ENCODE measurements around the gene UTS2. TPM values are rescaled to one million over a fixed set of nuclear protein-coding genes. Genes with fewer than 3 reads are reported as not detected.

UTS2 gene
- total and polyA plus RNA-seq, 3 experiments from 2014 or later, result 0.27 to 10.0 TPM; not detected in 1

DNA sequence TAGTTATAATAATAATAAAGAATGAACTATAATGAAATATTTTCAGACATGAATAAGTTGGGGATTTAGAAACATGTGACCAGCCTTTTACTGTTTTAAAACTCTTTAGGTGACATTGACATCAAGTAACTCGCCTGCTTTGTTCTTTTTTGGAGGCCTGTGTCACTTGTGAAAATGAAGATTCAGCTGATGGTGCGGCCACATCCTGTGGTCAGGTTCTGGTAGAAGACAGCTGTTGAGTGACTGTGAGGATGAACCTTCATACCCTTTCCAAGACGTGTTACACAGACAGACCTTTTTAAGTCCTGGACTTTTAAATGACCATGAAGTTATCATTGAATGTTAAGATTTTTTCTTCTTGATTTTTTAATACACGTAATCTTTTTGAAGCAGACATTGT lies 10.3 kb downstream of the UTS2 start:
- Histone ChIP-seq H3K4me1 (ENCODE audit: insufficient read depth, low read length) (no peaks in the 10 kb centered on the region), H3K27ac (ENCODE audit: low read depth, low read length) (no peak overlapping the region), H3K27me3 (ENCODE audit: insufficient read depth, low read length, poor library complexity, severe bottlenecking) (no peaks in the 10 kb centered on the region), H3K36me3 (ENCODE audit: insufficient read depth, low read length) (peaks cover 6% of the 10 kb centered on the region), H3K4me3 (ENCODE audit: low read length) (no peak overlapping the region), H3K9me3 (ENCODE audit: low read length) (no peaks in the 10 kb centered on the region)
- peaks cover 7 to 18% (median 15%) of the 10 kb centered on the region in 5 donors for H3K9me3 Mint-ChIP-seq
- H3K27me3 Mint-ChIP-seq, result no peaks in the 10 kb centered on the region
- POLR2A ChIA-PET, result no interaction called here
- peak overlapping the region in 1 of 8 donors; percentile 33 for H3K27ac Mint-ChIP-seq
- CTCF ChIA-PET, result no interaction called here
- peaks cover 4 to 16% (median 5%) of the 10 kb centered on the region in 3 donors for H3K4me1 Mint-ChIP-seq
- no peak for DNase-seq
- peaks cover 20 to 49% (median 35%) of the 10 kb centered on the region in 3 donors for H3K36me3 Mint-ChIP-seq
- H3K4me3 Mint-ChIP-seq, result no peak overlapping the region

DNA sequence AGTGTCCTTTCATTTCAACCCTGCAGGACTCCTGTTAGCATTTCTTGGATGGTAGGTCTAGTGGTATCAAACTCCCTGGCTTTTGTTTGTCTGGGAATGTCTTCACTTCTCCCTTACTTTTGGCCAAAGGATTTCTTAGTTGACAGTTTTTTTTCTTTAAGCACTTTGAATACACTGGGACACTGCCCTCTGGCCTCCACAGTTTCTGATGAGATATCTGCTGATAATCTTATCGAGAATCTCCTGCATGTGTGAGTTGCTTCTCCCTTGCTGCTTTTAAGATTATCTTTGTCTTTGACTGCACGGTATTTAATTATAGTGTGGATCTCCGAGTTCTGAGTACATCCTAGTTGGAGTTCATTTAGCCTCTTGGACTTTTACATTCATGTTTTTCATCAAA lies 13.3 kb downstream of the UTS2 start:
- Mint-ChIP-seq H3K27ac (no peak overlapping the region), H3K27me3 (no peaks in the 10 kb centered on the region), H3K9me3 (peaks cover 7 to 18% (median 15%) of the 10 kb centered on the region in 5 donors), H3K4me1 (peaks cover 4 to 16% (median 5%) of the 10 kb centered on the region in 3 donors), H3K4me3 (no peak overlapping the region), H3K36me3 (peaks cover 35 to 69% (median 55%) of the 10 kb centered on the region in 3 donors)
- ChIA-PET CTCF (no interaction called here), POLR2A (no interaction called here)
- no peaks in the 10 kb centered on the region for H3K27me3 ChIP-seq (ENCODE audit: insufficient read depth, low read length, poor library complexity, severe bottlenecking)
- no peak overlapping the region for H3K27ac ChIP-seq (ENCODE audit: low read depth, low read length)
- no peak overlapping the region for H3K4me3 ChIP-seq (ENCODE audit: low read length)
- peaks cover 6% of the 10 kb centered on the region for H3K36me3 ChIP-seq (ENCODE audit: insufficient read depth, low read length)
- H3K4me1 ChIP-seq (ENCODE audit: insufficient read depth, low read length), result no peaks in the 10 kb centered on the region
- no peak for DNase-seq
- H3K9me3 ChIP-seq (ENCODE audit: low read length), result no peaks in the 10 kb centered on the region

DNA sequence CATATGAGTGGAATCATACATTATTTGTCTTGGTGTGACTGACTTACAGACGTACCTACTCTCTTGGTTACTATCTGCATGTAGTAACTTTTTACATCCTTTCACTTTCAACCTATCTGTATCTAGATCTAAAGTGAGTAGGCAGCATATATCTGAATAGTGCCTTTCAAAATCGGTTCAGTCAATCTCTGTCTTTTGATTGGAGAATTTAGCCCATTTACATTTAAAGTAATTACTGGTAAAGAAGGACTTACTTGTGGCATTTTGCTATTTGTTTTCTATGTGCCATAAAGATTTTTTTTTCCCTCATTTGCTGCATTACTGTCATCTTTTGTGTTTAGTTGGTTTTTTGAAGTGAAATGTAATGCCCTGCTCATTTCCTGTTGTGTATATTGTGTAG lies 14.2 kb downstream of the UTS2 start:
- Mint-ChIP-seq H3K27ac (no peak overlapping the region), H3K27me3 (no peaks in the 10 kb centered on the region), H3K4me1 (peaks cover 4 to 16% (median 5%) of the 10 kb centered on the region in 3 donors), H3K36me3 (peaks cover 34 to 65% (median 55%) of the 10 kb centered on the region in 3 donors), H3K4me3 (no peak overlapping the region), H3K9me3 (peaks cover 7 to 18% (median 15%) of the 10 kb centered on the region in 5 donors)
- Histone ChIP-seq H3K9me3 (ENCODE audit: low read length) (no peaks in the 10 kb centered on the region), H3K27me3 (ENCODE audit: insufficient read depth, low read length, poor library complexity, severe bottlenecking) (no peaks in the 10 kb centered on the region), H3K27ac (ENCODE audit: low read depth, low read length) (no peak overlapping the region), H3K4me1 (ENCODE audit: insufficient read depth, low read length) (no peaks in the 10 kb centered on the region), H3K36me3 (ENCODE audit: insufficient read depth, low read length) (peaks cover 6% of the 10 kb centered on the region), H3K4me3 (ENCODE audit: low read length) (no peak overlapping the region)
- CTCF ChIA-PET, result no interaction called here
- POLR2A ChIA-PET, result no interaction called here
- no peak for DNase-seq

DNA sequence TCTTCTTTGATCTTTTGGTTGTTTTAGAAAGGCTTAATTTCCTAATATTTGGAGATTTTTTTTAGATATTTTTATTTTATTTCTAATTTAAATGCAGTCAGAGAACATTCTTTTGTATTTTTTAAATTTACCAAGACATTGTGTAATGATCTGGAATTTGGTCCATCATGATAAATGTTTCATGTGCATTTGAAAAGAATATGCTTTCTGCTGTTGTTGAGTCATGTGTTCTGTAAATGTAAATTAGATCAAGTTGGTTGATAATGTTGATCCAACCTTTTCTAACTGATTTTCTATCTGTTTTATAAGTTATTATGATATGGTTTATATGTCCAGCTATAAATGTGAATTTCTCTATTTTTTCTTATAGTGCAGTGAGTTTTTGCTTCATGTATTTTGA lies 19.8 kb downstream of the UTS2 start:
- Mint-ChIP-seq H3K4me1 (peaks cover 0 to 15% (median 12%) of the 10 kb centered on the region in 3 donors), H3K9me3 (peaks cover 0 to 2% (median 0%) of the 10 kb centered on the region in 5 donors), H3K27ac (no peak overlapping the region), H3K27me3 (no peaks in the 10 kb centered on the region), H3K36me3 (peaks cover 25 to 45% (median 25%) of the 10 kb centered on the region in 3 donors), H3K4me3 (no peak overlapping the region)
- Histone ChIP-seq H3K4me3 (ENCODE audit: low read length) (no peak overlapping the region), H3K9me3 (ENCODE audit: low read length) (no peaks in the 10 kb centered on the region), H3K27ac (ENCODE audit: low read depth, low read length) (no peak overlapping the region), H3K36me3 (ENCODE audit: insufficient read depth, low read length) (no peaks in the 10 kb centered on the region), H3K27me3 (ENCODE audit: insufficient read depth, low read length, poor library complexity, severe bottlenecking) (no peaks in the 10 kb centered on the region), H3K4me1 (ENCODE audit: insufficient read depth, low read length) (no peaks in the 10 kb centered on the region)
- no peak for DNase-seq
- CTCF ChIA-PET, result no interaction called here
- POLR2A ChIA-PET, result no interaction called here

DNA sequence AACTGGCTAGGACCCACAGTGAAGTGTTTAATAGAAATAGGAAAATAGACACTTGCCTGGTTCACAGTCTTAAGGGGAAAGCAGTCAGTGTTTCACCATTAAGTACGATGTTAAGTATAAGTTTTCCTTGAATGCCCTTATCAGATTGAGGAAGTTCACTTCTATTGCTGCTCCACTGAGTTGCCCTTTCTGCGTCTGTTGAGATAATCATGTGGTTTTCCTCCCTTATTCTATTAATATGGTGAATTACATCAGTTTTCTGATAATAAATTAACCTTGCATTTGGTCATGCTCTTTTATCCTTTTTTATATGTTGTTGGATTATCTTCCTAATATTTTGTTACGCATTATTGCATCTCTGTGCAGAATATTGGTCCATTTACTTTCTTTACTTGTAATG lies 21.4 kb downstream of the UTS2 start:
- H3K27me3 ChIP-seq (ENCODE audit: insufficient read depth, low read length, poor library complexity, severe bottlenecking), result no peaks in the 10 kb centered on the region
- CTCF ChIA-PET, result no interaction called here
- no peak overlapping the region for H3K4me3 Mint-ChIP-seq
- H3K36me3 Mint-ChIP-seq, result peaks cover 14 to 44% (median 17%) of the 10 kb centered on the region in 3 donors
- peaks cover 2 to 24% (median 15%) of the 10 kb centered on the region in 3 donors for H3K4me1 Mint-ChIP-seq
- no peak overlapping the region for H3K27ac ChIP-seq (ENCODE audit: low read depth, low read length)
- H3K9me3 ChIP-seq (ENCODE audit: low read length), result no peaks in the 10 kb centered on the region
- H3K27ac Mint-ChIP-seq, result peak overlapping the region in 1 of 8 donors; percentile 52
- no peaks in the 10 kb centered on the region for H3K27me3 Mint-ChIP-seq
- no peak for DNase-seq
- H3K36me3 ChIP-seq (ENCODE audit: insufficient read depth, low read length), result no peaks in the 10 kb centered on the region
- H3K4me3 ChIP-seq (ENCODE audit: low read length), result no peak overlapping the region
- H3K4me1 ChIP-seq (ENCODE audit: insufficient read depth, low read length), result no peaks in the 10 kb centered on the region
- no peaks in the 10 kb centered on the region for H3K9me3 Mint-ChIP-seq
- POLR2A ChIA-PET, result no interaction called here

DNA sequence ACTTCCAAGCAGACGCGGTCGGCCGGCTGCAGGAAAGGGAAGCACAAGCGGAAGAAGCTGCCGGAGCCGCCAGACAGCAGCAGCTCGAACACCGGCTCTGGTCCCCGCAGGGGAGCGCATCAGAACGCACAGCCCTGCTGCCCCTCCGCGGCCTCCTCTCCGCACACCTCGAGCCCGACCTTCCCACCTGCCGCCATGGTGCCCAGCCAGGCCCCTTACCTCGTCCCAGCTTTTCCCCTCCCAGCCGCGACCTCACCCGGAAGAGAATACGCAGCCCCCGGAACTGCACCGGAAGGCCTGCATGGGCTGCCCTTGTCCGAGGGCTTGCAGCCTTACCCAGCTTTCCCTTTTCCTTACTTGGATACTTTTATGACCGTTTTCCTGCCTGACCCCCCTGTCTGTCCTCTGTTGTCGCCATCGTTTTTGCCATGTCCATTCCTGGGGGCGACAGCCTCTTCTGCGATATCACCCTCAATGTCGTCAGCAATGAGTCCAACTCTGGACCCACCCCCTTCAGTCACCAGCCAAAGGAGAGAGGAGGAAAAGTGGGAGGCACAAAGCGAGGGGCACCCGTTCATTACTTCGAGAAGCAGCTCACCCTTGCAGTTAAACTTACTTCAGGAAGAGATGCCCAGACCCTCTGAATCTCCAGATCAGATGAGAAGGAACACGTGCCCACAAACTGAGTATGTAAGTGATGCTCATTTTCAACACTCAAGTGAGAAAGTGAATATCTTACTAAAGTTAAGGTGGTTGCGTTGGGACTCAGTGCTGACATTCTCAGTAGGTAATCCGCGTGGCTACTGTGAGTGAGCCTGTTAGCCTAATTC lies 25.5 kb downstream of the UTS2 start:
- Histone ChIP-seq H3K4me3 (ENCODE audit: low read length) (peak overlapping the region; percentile 38), H3K27ac (ENCODE audit: low read depth, low read length) (peak overlapping the region; percentile 64), H3K36me3 (ENCODE audit: insufficient read depth, low read length) (no peaks in the 10 kb centered on the region), H3K9me3 (ENCODE audit: low read length) (no peaks in the 10 kb centered on the region), H3K4me1 (ENCODE audit: insufficient read depth, low read length) (no peaks in the 10 kb centered on the region), H3K27me3 (ENCODE audit: insufficient read depth, low read length, poor library complexity, severe bottlenecking) (no peaks in the 10 kb centered on the region)
- Mint-ChIP-seq H3K36me3 (peaks cover 5 to 37% (median 10%) of the 10 kb centered on the region in 3 donors), H3K4me1 (peaks cover 2 to 24% (median 15%) of the 10 kb centered on the region in 3 donors), H3K9me3 (no peaks in the 10 kb centered on the region), H3K27me3 (no peaks in the 10 kb centered on the region), H3K27ac (peak overlapping the region in 7 of 8 donors; percentile 41 to 98 (median 87)), H3K4me3 (peak overlapping the region; percentile 80 to 98 (median 88))
- ChIA-PET POLR2A (no interaction called here), CTCF (no interaction called here)
- DNase-seq, result peak; percentile 6 to 63 (median 25)

DNA sequence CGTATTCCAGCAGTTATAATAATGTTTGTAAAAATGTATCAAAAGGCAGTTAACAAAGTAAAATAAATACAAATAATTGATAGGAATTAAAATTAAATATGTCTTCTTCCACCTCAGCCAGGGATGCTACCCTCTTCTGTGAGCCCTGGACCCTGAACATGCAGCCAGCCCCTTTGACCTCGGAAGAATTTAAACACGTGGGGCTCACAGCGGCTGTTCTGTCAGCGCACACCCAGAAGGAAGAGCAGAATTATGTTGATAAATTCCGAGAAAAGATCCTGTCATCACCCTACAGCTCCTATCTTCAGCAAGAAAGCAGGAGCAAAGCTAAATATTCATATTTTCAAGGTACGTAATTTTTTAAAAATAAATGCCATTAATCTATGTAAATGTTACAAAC lies 26.5 kb downstream of the UTS2 start:
- ChIA-PET POLR2A (no interaction called here), CTCF (no interaction called here)
- peak overlapping the region; percentile 64 for H3K27ac ChIP-seq (ENCODE audit: low read depth, low read length)
- H3K9me3 ChIP-seq (ENCODE audit: low read length), result no peaks in the 10 kb centered on the region
- peak overlapping the region in 5 of 8 donors; percentile 50 to 98 (median 86) for H3K27ac Mint-ChIP-seq
- H3K27me3 Mint-ChIP-seq, result no peaks in the 10 kb centered on the region
- H3K9me3 Mint-ChIP-seq, result no peaks in the 10 kb centered on the region
- no peak for DNase-seq
- H3K4me1 Mint-ChIP-seq, result peaks cover 2 to 24% (median 12%) of the 10 kb centered on the region in 3 donors
- no peak overlapping the region for H3K4me3 ChIP-seq (ENCODE audit: low read length)
- no peaks in the 10 kb centered on the region for H3K27me3 ChIP-seq (ENCODE audit: insufficient read depth, low read length, poor library complexity, severe bottlenecking)
- no peaks in the 10 kb centered on the region for H3K36me3 ChIP-seq (ENCODE audit: insufficient read depth, low read length)
- H3K36me3 Mint-ChIP-seq, result peaks cover 5 to 38% (median 7%) of the 10 kb centered on the region in 3 donors
- H3K4me3 Mint-ChIP-seq, result peak overlapping the region in 5 of 7 donors; percentile 88 to 98 (median 91)
- H3K4me1 ChIP-seq (ENCODE audit: insufficient read depth, low read length), result no peaks in the 10 kb centered on the region

DNA sequence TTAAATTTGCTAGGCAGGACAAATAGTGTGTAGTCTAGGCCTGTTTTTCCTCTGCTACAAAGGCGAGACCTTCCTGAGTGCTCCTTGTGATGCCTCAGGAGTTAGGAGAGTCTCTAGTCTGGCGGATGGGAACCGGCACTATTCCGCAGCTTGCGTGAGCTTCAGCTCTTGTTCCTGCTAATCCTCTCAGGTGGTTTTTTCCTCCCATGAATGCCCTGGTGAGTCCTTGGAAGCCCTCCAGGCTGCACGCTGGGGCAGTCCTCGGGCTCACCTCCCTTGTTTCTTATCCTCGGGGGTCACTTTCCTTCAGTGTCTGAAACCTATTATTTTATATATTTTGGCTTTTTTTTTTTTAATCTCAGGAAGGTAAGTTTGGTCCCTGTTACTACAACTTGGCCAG lies 28.2 kb downstream of the UTS2 start:
- H3K9me3 Mint-ChIP-seq, result no peaks in the 10 kb centered on the region
- ChIA-PET CTCF (no interaction called here), POLR2A (interaction anchor here (0.6 kb wide), 1 partner anchor 328 kb away, joined by 3 read pairs; no protein-coding TSS in a partner anchor)
- H3K27me3 ChIP-seq (ENCODE audit: insufficient read depth, low read length, poor library complexity, severe bottlenecking), result no peaks in the 10 kb centered on the region
- H3K9me3 ChIP-seq (ENCODE audit: low read length), result no peaks in the 10 kb centered on the region
- H3K27ac Mint-ChIP-seq, result no peak overlapping the region
- no peak overlapping the region for H3K4me3 Mint-ChIP-seq
- H3K27me3 Mint-ChIP-seq, result no peaks in the 10 kb centered on the region
- H3K4me3 ChIP-seq (ENCODE audit: low read length), result no peak overlapping the region
- H3K36me3 ChIP-seq (ENCODE audit: insufficient read depth, low read length), result no peaks in the 10 kb centered on the region
- peaks cover 2 to 21% (median 11%) of the 10 kb centered on the region in 3 donors for H3K4me1 Mint-ChIP-seq
- no peak overlapping the region for H3K27ac ChIP-seq (ENCODE audit: low read depth, low read length)
- peaks cover 5 to 43% (median 14%) of the 10 kb centered on the region in 3 donors for H3K36me3 Mint-ChIP-seq
- H3K4me1 ChIP-seq (ENCODE audit: insufficient read depth, low read length), result no peaks in the 10 kb centered on the region
- DNase-seq, result no peak

Data from CD8-positive, alpha-beta memory T cell (primary cell).